ENCODE measurements around the gene CEP70.

The CEP70 gene

DNA sequence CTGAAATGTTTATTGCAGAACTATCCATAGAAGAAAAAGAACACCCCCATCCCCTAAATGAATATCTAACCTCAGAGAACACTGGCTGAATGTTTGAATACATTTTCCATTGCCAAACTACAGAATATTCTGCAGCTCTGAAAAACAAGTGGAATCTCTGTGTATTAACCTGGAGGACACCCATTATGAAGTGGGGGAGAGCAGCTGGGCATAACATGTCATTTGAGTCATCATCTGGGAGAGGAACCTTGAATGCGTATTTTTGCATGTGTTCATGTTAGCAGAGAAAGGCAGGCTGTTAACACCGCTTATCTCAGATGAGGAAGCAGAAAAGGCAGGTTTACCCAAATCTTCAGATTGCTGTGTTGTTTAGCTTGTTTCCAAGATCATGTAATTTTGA, 128.1 kb downstream of the CEP70 start:
- Histone ChIP-seq H3K4me1 (ENCODE audit: insufficient read depth, low read length) (peaks cover 28% of the 10 kb centered on the region), H3K27ac (ENCODE audit: low read depth, low read length) (no peak overlapping the region), H3K4me3 (ENCODE audit: low read depth in 1 of 2, low read length in 2 of 2) (no peak overlapping the region), H3K9ac (ENCODE audit: low read length) (no peak overlapping the region), H3K9me3 (ENCODE audit: low read length) (no peaks in the 10 kb centered on the region), H3K27me3 (ENCODE audit: control insufficient read depth in 1 of 2, insufficient read depth in 2 of 2, low read length in 2 of 2) (no peaks in the 10 kb centered on the region), H3K36me3 (ENCODE audit: insufficient read depth, low read length) (no peaks in the 10 kb centered on the region)

- Histone ChIP-seq H3K4me3 (ENCODE audit: low read depth in 1 of 2, low read length in 2 of 2) (no peak overlapping the region), H3K36me3 (ENCODE audit: insufficient read depth, low read length) (no peaks in the 10 kb centered on the region), H3K27ac (ENCODE audit: low read depth, low read length) (no peak overlapping the region), H3K9me3 (ENCODE audit: low read length) (no peaks in the 10 kb centered on the region), H3K9ac (ENCODE audit: low read length) (no peak overlapping the region), H3K4me1 (ENCODE audit: insufficient read depth, low read length) (peaks cover 26% of the 10 kb centered on the region), H3K27me3 (ENCODE audit: control insufficient read depth in 1 of 2, insufficient read depth in 2 of 2, low read length in 2 of 2) (no peaks in the 10 kb centered on the region)
These were observed 128.6 kb downstream of the CEP70 start for GRCh38 chr3:138465451-138465850.

DNA sequence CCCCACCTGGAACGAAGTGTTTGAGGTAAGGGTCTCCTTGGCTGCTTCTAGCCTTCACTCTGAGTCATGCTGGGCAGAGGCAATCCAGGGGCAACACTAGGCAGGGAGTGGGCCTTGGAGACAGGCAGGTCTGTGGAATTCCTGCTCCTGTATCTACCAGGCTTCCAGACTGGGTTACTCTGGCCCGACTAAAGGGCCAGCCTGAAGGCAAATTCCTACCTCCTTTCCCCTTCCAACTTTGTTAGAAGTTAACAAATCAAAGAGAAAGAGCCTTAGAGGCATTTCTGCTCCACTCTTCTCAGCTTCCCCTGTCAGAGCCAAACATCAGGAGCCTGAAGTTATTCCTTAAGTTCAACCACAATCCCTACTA, 129.6 kb downstream of the CEP70 start:
- Histone ChIP-seq H3K27ac (ENCODE audit: low read depth, low read length) (no peak overlapping the region), H3K27me3 (ENCODE audit: control insufficient read depth in 1 of 2, insufficient read depth in 2 of 2, low read length in 2 of 2) (no peaks in the 10 kb centered on the region), H3K9ac (ENCODE audit: low read length) (no peak overlapping the region), H3K4me3 (ENCODE audit: low read depth in 1 of 2, low read length in 2 of 2) (no peak overlapping the region), H3K36me3 (ENCODE audit: insufficient read depth, low read length) (no peaks in the 10 kb centered on the region), H3K4me1 (ENCODE audit: insufficient read depth, low read length) (peaks cover 19% of the 10 kb centered on the region), H3K9me3 (ENCODE audit: low read length) (no peaks in the 10 kb centered on the region)

- H3K27me3 ChIP-seq (ENCODE audit: control insufficient read depth in 1 of 2, insufficient read depth in 2 of 2, low read length in 2 of 2): no peaks in the 10 kb centered on the region
- no peak overlapping the region for H3K9ac ChIP-seq (ENCODE audit: low read length)
- H3K4me1 ChIP-seq (ENCODE audit: insufficient read depth, low read length): peaks cover 19% of the 10 kb centered on the region
- no peak overlapping the region for H3K27ac ChIP-seq (ENCODE audit: low read depth, low read length)
- H3K9me3 ChIP-seq (ENCODE audit: low read length): no peaks in the 10 kb centered on the region
- no peaks in the 10 kb centered on the region for H3K36me3 ChIP-seq (ENCODE audit: insufficient read depth, low read length)
- no peak overlapping the region for H3K4me3 ChIP-seq (ENCODE audit: low read depth in 1 of 2, low read length in 2 of 2)
These were observed 130.2 kb downstream of the CEP70 start for GRCh38 chr3:138463724-138464490.

DNA sequence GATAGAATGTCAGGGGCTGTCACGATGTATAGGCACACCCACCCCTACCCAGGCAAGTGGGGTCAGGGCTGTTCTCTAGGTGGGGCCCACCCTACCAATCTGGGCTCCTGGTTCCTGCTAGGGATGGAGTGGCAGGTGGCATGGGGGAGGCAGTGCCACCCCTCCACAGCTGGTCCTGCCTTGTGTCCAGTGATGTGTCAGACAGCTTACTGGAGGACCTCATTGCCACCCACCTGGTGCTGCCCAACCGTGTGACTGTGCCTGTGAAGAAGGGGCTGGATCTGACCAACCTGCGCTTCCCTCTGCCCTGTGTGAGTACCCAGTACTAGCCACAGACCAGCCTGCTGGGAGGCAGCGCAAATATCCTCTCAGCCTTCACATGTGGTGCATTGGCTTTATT, 132.2 kb downstream of the CEP70 start:
- no peak overlapping the region for H3K4me3 ChIP-seq (ENCODE audit: low read depth in 1 of 2, low read length in 2 of 2)
- no peaks in the 10 kb centered on the region for H3K27me3 ChIP-seq (ENCODE audit: control insufficient read depth in 1 of 2, insufficient read depth in 2 of 2, low read length in 2 of 2)
- H3K36me3 ChIP-seq (ENCODE audit: insufficient read depth, low read length): no peaks in the 10 kb centered on the region
- H3K9ac ChIP-seq (ENCODE audit: low read length): no peak overlapping the region
- no peak overlapping the region for H3K27ac ChIP-seq (ENCODE audit: low read depth, low read length)
- peaks cover 14% of the 10 kb centered on the region for H3K4me1 ChIP-seq (ENCODE audit: insufficient read depth, low read length)
- H3K9me3 ChIP-seq (ENCODE audit: low read length): no peaks in the 10 kb centered on the region

DNA sequence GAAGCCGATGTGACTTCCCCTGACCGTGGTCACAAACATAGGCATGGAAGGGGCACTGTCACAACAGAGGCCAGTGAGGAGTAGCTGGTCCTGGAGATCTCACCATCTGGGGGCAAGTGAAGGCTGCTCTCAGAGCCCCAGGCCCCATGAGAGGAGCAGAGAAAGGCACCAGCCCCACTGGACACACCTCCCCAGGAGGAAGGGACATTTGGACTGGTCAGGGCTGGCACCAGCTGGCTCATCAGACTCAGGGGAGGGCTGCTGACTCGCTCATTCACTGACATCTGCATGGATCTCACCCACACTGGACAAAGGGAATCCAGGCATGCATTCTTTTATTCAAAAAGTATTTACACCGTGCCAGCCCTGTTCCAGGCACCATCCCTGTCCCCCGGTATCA, 132.8 kb downstream of the CEP70 start:
- Histone ChIP-seq H3K4me3 (ENCODE audit: low read depth in 1 of 2, low read length in 2 of 2) (no peak overlapping the region), H3K27me3 (ENCODE audit: control insufficient read depth in 1 of 2, insufficient read depth in 2 of 2, low read length in 2 of 2) (no peaks in the 10 kb centered on the region), H3K36me3 (ENCODE audit: insufficient read depth, low read length) (no peaks in the 10 kb centered on the region), H3K27ac (ENCODE audit: low read depth, low read length) (no peak overlapping the region), H3K9ac (ENCODE audit: low read length) (no peak overlapping the region), H3K4me1 (ENCODE audit: insufficient read depth, low read length) (peaks cover 20% of the 10 kb centered on the region), H3K9me3 (ENCODE audit: low read length) (no peaks in the 10 kb centered on the region)

- Histone ChIP-seq H3K9ac (ENCODE audit: low read length) (no peak overlapping the region), H3K36me3 (ENCODE audit: insufficient read depth, low read length) (no peaks in the 10 kb centered on the region), H3K27me3 (ENCODE audit: control insufficient read depth in 1 of 2, insufficient read depth in 2 of 2, low read length in 2 of 2) (no peaks in the 10 kb centered on the region), H3K9me3 (ENCODE audit: low read length) (no peaks in the 10 kb centered on the region), H3K4me3 (ENCODE audit: low read depth in 1 of 2, low read length in 2 of 2) (no peak overlapping the region), H3K4me1 (ENCODE audit: insufficient read depth, low read length) (peaks cover 26% of the 10 kb centered on the region), H3K27ac (ENCODE audit: low read depth, low read length) (no peak overlapping the region)
These were observed 133.4 kb downstream of the CEP70 start for GRCh38 chr3:138460536-138461205.

DNA sequence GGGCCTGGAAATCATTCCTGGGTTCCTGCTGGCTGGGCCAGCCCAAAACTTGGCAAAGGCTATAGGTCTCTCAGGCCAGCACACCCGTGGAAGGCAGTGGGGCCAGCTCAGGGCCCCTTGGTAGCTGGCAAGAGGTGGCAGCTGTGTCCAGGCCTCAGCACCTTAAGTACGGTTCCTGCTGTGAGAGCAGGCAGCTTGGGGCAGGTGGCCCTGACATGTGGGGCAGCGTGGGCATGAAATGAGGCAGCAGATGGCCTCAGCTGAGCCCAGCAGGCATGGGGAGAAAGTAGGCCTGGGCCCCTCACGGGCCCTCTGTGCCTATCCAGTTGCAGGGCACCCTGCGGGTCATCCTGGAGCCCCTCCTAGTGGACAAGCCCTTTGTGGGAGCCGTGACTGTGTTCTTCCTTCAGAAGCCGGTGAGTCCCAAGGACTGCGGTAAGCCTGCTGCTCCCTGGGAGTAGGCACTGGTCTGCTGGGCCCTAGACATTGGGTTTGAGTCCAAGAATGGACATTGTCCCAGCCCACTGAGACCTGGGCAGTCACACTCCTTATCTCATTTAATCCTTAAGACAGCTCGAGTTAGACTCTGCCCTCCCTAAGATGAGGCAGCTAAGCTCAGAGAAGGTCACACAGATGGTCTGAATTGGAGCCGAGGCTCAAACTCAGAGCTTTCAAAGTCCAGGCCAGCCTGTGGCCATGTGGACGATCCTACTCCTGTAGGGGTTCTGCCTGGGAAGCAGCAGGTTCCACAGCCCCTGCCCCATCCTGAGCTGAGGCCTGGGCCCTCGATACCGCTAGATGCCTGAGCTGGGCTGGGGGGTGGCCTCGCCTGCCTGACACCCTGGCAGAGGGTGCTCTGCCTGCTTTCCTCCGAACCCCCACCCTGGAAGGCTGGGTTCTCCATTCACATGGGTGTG, 134.2 kb downstream of the CEP70 start:
- Histone ChIP-seq H3K36me3 (ENCODE audit: insufficient read depth, low read length) (peaks cover 7% of the 10 kb centered on the region), H3K27ac (ENCODE audit: low read depth, low read length) (no peak overlapping the region), H3K9ac (ENCODE audit: low read length) (no peak overlapping the region), H3K27me3 (ENCODE audit: control insufficient read depth in 1 of 2, insufficient read depth in 2 of 2, low read length in 2 of 2) (no peaks in the 10 kb centered on the region), H3K4me3 (ENCODE audit: low read depth in 1 of 2, low read length in 2 of 2) (no peak overlapping the region), H3K4me1 (ENCODE audit: insufficient read depth, low read length) (peaks cover 28% of the 10 kb centered on the region), H3K9me3 (ENCODE audit: low read length) (no peaks in the 10 kb centered on the region)

GRCh38 chr3:138458774-138459499, 135.1 kb downstream of the CEP70 start:
- H3K4me3 ChIP-seq (ENCODE audit: low read depth in 1 of 2, low read length in 2 of 2): no peak overlapping the region

GRCh38 chr3:138457863-138458735, 136.0 kb downstream of the CEP70 start:
- Histone ChIP-seq H3K27me3 (ENCODE audit: control insufficient read depth in 1 of 2, insufficient read depth in 2 of 2, low read length in 2 of 2) (no peaks in the 10 kb centered on the region), H3K4me3 (ENCODE audit: low read depth in 1 of 2, low read length in 2 of 2) (no peak overlapping the region), H3K27ac (ENCODE audit: low read depth, low read length) (no peak overlapping the region), H3K4me1 (ENCODE audit: insufficient read depth, low read length) (peaks cover 28% of the 10 kb centered on the region), H3K9me3 (ENCODE audit: low read length) (no peaks in the 10 kb centered on the region), H3K36me3 (ENCODE audit: insufficient read depth, low read length) (peaks cover 7% of the 10 kb centered on the region), H3K9ac (ENCODE audit: low read length) (no peak overlapping the region)

More at GRCh38 chr3:138458774-138459499, 135.1 kb downstream of the CEP70 start:
- Histone ChIP-seq H3K9me3 (ENCODE audit: low read length) (no peaks in the 10 kb centered on the region), H3K27me3 (ENCODE audit: control insufficient read depth in 1 of 2, insufficient read depth in 2 of 2, low read length in 2 of 2) (no peaks in the 10 kb centered on the region), H3K9ac (ENCODE audit: low read length) (no peak overlapping the region), H3K36me3 (ENCODE audit: insufficient read depth, low read length) (peaks cover 7% of the 10 kb centered on the region), H3K4me1 (ENCODE audit: insufficient read depth, low read length) (peaks cover 28% of the 10 kb centered on the region), H3K27ac (ENCODE audit: low read depth, low read length) (no peak overlapping the region)
